GM18868 (cell line): ENCODE results near the gene FSTL3.
"Not testable (repeated sequence)": the region's sequence is repeated elsewhere in the genome, so short reads cannot be mapped to it uniquely, and the experiment has no call there.

Experiments used
- ATAC-seq: cut with Tn5 transposase; IDR thresholded peaks from one replicate; pipeline ENCODE4 v1.9.1; 2021; ENCODE audit warnings: mild to moderate bottlenecking, moderate library complexity; ENCODE audit not compliant: unreplicated experiment

Gene FSTL3

DNA sequence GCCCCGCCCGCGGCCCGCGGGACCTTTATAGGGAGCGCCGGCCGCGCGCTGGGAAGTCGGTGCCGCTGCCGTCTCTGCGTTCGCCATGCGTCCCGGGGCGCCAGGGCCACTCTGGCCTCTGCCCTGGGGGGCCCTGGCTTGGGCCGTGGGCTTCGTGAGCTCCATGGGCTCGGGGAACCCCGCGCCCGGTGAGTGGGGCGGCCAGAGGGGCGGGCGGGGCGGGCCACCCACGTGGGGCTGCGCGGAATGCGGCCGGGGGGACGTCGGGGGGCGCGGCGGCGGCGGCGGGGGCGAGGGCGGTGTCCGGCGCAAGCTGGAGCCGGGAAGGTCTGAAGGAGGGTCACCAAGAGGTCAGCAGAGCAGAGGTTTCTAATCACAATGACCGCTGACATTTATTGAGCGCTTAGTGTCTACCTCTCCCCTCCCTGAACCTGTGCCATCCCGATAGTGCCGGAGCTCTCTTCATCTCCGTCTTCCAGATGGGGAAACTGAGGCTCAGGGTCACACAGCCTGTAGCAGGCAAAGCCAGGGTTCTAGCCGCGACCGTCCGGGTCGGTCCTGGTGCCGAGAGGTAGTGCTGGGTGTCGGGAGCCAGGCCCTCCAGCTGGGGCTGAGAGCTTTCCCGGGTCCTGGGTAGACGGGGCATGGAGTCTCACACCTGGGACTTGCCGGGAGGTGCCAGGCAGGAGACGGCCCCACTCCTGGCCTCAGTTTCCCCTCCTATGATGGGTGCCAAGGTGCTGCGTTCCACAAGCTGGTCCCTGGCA, at the start of gene FSTL3:
Gene FSTL3 (plus strand): TSS at position 54 of the 767 bp plus-strand sequence. CDS start 32 bp downstream, at position 86.
- no peak for ATAC-seq

DNA sequence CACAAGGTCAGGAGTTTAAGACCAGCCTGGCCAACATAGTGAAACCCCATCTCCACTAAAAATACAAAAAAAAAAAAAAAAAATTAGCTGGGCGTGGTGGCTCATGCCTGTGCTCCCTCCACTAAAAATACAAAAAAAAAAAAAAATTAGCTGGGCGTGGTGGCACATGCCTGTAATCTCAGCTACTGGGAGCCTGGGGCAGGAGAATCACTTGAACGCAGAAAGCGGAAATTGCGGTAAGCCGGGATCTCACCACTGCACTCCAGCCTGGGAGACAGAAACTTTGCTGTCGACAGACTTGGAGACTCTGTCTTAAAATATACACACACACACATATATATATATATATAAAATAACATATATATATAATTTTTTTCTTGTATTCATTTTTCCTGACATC, 49.6 kb upstream of the FSTL3 start:
- ATAC-seq = not testable (repeated sequence)

DNA sequence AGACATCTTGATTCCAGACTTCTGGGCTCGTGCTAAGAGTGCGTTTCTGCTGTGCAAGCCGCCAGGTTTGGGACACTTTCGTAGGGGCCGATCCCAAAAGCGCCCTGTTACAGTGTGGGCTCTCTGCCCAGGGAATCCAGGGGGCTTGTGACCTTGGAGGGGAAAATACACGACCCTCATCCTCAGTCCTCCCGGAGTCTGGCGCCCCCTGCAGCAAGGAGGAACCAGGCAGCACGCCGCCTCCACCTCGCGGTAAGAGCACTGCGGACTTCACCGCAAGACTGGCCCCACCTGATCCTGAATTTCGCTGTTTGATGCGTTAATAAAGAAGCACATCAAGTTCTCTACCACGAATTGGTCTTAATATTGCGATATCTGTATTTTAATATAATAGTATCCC, 48.0 kb upstream of the FSTL3 start:
- no peak for ATAC-seq

DNA sequence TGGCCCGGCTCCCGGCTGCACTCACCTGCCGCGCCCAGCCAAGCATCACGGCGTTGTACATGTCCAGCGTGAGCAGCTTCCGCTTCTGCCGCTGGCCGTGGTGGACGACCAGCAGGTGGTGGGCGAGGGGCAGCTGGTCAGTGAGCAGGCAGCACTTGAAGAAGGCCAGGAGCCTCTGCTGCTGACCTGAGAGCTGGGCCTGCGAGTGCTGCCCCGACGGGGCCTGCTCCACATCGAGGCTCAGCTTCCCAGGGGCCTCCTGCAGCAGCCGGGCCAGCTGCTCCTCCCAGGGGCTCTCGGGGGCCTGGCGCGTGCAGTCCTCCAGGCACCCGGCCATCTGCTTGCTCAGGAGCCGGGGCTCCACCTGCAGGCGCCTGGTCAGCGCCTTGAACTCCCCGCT, 46.7 kb upstream of the FSTL3 start:
- ATAC-seq = not testable (repeated sequence)

DNA sequence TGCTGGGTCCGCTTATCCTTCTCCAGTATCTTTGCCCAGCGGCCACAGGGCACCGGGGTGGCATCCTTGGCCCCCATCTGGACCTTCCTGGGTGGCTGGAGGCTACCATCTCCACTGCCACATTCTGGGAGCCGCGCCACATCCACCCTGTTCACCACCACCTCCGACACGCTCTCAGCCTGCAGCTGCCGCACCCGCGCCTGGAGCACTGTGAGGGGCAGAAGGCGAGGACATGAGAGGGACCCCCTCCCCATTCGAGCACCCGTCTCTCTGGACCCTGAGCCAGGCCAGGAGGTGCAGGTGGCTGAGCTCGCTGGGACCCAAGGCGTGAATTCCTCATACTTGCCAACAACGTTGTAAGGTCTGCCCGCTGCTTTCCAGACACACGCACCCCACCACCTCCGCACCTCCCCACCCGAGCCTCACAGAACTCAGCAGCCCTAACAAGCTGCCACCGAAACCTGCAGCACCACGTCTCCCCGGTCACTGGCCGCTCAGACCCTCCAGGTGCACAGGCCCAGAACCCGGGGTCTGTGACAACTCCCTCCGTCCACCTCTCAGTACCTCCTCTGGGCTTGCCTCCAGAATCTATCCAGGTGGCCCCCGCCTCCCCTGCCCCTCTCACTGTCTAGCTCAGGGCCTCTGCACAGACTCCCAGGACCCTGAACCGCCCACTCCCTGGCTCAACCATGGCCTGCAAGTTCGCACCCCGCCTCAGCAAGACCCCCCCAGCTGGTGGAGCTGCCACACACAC, 46.1 kb upstream of the FSTL3 start:
- no peak for ATAC-seq

DNA sequence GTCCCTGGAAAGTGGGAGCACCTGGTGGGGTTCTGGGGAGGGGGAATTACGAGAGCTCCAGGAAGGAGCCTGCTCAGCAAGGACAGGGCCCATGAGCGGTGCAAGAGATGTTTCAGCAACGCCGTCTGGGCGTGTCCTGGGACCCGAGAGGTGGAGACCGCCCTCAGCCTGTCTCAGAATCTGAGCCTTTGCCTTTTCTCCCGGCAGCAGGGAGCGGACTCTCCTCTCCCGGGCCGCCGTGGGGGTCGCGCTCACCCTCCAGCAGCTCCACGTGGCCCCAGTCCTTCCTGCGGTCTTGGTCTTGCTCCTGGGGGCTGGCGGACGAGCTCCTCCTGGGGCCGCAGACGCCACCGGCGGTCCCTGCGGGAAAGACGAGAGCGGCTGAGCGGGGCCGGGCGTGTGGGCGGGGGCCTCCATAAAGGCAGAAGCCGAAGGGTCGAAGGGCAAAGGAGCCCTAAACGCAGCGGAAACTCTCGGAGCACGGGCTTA, 43.6 kb upstream of the FSTL3 start:
- ATAC-seq = no peak

DNA sequence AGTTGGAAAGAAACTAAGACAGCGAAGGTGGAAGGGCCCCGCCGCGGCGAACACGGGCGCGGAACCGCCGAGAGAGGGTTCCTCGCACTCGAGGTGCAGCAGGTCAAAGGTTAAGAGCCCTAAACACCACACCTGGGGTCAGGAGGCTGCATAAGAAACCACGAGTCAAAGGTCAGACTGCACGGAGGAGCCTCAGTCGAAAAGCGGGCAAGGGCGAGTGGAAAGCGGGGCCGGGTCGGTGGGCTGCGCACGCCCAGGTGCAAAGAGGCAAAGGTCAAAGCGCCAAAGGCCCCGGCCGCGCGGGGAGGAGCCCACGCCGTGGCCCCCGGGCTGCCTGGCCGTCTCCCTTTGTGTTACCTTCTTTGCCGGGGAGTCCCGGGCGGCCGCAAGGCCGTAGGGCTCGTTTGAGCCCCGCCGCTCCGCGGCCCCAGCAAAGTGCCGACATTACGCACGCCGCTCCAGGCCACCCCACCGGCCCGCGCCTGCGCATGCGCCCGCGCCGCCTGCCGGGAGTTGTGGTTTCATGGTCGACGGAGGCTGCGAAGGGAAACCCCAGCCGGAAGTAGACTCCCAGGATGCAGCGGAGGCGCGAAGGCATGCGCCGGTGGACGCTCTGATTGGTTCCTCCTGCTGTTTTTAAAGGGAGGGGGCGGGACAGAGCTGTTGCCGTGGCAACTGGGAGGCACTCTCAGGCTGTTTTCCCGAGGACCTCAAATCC, 43.0 kb upstream of the FSTL3 start, which contains the start of gene POLRMT:
Gene POLRMT (minus strand): TSS at position 470 of the 718 bp plus-strand sequence. CDS start 25 bp downstream, at position 445.
- ATAC-seq = peak; percentile 85

DNA sequence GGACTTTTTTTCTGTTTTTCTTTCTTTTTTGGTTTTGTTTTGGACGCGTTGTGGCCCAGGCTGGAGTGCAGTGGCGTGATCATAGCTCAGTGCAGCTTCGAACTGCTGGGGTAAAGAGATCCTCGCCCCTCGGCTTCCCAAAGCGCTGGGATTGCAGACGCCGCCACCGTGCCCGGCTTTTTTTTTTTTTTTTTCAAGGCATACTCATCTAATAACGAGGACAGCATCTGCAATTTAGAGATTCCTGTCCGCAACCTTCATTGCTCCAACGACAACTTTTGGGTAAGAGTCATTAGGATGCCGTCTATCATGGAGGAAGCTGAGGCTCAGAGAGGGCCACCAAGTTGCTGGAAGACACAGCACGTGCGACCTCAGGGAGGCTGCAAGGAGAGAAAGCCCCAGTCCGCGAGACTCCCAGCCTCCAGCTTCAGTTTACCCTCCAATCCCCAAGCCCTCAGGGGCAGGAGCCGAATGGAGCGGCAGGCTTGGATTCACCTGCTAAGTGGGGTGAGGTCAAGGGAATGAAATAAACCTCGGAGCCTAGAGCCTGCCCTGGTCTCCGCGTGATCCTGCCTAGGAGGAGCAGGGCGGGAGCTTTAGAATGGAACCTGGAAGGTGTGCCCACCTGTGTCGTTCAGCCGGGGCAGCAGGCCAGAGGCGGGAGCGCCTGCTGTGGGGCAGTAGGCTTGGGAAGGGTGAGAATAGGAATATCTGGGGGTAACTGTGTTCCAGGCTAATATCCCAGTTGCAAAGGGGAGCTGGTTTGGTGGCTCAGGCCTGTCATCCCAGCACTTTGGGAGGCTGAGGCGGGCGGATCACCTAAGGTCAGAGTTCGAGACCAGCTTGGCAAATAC, 42.2 kb upstream of the FSTL3 start:
- ATAC-seq = no peak

DNA sequence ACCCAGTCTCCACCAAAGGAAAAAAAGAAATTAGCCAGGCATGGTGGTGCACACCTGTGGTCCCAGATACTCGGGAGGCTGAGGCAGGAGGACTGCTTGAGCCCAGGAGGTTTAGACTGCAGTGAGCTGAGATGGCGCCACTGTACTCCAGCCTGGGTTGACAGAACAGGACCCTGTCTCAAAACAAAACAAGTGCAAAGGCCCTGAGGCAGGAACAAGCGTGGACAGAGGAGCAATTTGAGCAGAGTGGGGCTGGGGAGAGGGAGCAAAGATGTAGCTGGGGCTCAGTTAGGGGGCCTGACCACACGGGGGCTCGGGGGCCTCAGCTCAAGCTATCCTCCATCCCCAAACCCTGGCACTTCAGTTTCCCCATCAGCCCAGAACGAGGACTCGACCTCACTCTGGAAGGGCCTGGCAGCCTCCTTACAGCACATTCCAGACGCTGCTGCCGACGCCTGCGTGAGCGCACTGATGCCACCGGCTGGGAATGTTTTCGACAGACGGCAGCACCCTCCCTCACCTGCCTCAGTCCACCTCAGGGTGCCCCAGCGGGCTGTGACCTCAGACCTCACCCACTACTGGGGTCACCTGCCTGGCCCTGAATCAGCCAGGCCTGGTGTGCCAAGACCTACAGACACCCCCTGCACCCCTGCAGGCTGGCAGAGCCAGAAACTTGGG, 41.1 kb upstream of the FSTL3 start:
- no peak for ATAC-seq

DNA sequence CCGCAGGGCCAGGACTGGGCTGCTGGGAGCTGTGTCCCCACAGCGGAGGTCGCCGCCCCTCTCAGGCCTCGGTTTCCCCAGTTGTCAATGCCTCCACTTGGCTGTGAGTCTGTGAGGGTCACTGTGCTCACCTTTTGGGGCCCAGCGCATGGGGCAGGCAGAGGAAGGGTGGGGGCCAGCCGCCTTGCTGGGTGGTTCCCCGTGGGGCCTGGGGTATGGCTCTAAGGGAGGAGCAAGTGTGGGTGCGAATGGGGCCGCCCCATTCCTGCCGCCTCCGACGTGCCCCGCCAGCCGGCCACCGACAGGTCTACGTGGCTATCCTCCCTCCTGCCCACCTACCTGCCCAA, 37.3 kb upstream of the FSTL3 start:
- no peak for ATAC-seq

DNA sequence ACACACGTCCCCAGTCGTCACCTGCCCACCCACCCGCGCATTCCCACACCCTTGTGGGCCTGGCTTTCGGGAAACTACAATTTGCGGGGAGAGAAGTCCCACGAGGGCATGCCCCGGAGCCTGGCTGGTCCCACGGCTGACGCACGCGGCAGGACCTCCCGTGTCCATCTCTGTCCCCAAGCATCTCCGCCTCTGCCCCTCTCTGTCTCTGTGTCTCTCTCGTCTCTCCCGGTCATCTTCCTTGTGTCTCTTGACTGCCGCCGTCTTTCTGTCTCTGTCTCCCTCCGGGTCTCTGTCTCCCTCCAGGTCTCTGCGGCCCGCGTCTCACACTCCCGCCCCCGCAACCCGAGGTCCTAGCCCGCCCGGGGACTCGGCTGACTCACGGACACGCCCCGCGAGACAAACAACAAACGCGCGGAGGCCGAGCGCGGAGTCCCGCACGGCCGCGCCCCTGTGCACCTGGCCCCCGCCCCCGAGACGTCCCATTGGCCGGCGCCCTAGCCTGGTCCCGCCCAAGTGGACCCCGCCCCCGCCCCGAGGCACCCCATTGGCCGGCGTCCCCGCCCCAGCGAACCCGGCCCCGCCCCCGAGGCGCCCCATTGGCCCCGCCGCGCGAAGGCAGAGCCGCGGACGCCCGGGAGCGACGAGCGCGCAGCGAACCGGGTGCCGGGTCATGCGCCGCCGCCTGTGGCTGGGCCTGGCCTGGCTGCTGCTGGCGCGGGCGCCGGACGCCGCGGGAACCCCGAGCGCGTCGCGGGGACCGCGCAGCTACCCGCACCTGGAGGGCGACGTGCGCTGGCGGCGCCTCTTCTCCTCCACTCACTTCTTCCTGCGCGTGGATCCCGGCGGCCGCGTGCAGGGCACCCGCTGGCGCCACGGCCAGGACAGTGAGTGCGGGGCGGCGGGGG, 36.7 kb upstream of the FSTL3 start, which contains the start of gene FGF22:
Gene FGF22 (plus strand): TSS at position 627 of the 908 bp plus-strand sequence. CDS start 47 bp downstream, at position 674.
- peak; percentile 65 for ATAC-seq

DNA sequence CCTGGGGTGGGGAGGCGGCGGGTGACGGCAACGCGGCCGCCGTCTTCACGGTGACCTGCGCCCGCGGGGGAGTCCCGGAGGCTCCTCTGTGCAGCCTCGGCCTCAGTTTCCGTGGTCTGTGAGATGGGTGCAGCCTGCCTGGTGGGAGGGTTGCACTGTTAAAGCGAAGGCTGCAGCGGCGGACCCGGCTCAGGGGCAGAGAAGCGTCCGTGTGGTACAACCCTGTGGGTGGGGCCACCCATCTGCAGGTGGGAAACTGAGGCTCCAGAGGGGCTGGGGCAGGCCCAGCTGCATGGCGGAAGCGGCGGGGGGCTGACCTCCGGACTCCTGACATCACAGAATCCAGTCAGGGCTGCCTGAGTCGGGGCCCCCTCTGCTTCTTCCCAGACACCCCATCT, 36.0 kb upstream of the FSTL3 start:
- no peak for ATAC-seq

DNA sequence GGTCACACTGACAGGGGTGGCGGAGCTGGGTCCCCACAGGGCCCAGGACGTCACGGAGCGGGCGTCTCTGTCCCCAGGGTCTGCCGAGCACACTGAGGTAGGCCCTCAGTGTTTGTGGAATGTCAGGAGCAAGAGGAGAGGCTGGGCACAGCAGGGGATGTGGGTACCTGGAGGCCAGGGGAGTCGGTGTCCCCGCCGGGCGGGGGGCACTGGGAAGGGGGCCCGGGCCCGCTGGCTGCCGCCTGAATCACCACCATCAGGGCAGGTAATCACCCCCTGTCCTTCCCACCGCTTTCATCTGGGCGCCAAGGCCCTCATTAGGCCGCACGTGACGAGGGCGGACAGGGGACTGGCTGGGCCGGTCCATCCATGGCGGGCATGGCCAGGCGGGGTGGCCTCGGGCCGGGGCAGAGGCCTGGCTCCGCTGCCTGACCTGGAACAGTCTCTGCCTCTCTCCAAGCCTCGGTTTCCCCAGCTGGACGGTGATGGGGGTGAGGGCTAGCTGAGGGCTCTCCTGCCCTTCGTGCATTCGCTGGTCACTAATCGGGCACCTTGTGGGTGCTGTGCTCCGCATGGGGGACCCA, 35.5 kb upstream of the FSTL3 start:
- no peak for ATAC-seq

DNA sequence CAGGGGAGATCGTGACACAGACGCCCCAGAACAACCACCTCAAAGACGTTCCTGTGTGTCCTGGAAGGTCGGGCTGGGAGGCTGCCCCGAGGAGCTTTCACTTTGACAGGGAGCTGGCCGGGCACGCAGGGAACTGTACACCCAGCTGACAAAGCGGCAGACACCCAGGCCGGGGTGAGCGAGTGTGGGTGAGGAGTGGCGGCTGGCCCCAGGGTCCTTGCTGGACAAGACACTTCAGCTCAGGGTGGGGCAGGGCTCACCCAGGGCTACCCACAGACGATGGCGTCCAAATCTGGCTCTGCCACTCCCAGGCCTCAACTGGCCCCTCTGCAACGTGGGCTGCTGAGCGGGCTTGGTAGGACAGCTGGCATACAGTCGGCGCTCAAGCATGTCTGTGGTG, 34.5 kb upstream of the FSTL3 start:
- ATAC-seq = no peak

DNA sequence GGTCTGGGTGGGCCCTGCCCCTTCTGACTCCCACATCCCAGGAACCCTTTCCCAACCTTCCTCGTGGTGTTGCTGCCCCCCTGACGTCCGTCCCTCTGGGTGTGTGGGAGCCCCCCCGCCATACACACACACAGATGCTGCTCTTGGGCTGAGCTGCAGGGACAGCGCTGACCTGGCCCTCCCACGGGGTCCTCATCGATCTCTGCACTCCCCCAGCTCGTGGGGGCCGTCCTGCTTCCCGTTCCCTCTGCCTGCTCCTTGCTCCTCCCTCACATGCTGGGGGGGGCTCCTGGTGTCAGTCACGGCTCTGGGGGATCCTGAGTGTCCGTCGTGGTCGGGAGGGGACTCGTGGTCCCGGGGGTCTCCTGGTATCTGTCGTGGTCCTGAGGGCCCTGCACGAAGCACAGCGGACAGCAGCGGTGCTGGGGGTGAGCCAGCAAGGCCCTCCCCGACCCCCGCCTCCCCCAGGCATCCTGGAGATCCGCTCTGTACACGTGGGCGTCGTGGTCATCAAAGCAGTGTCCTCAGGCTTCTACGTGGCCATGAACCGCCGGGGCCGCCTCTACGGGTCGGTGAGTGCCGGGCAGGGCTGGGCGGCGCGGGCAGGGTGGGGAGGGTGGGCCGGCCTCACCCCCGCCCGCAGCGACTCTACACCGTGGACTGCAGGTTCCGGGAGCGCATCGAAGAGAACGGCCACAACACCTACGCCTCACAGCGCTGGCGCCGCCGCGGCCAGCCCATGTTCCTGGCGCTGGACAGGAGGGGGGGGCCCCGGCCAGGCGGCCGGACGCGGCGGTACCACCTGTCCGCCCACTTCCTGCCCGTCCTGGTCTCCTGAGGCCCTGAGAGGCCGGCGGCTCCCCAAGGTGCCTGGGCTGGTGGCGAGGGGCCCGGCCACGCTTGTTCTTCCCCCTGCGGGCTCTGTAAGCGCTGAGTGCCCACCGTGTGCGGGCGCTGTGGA, 33.1 kb upstream of the FSTL3 start:
- no peak for ATAC-seq

DNA sequence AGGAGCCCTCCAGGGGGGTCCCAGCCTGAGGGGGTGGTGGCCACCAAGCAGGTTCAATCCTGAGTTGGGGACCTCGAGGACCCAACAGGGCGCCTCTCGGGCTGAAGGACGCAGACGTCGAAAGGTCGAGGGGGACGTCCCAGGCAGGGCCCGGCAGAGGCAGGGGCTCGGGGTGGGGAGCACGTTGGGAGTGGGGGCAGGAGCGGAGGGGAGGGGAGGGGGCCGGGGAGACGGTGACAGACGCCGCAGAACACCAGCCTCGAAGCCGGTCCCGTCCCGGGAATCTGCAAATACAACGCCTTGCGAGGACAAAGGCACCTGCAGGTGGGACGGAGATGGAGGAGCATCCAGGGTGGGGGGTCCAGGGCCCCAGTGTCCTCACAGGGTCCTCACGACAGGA, 32.5 kb upstream of the FSTL3 start:
- no peak for ATAC-seq

DNA sequence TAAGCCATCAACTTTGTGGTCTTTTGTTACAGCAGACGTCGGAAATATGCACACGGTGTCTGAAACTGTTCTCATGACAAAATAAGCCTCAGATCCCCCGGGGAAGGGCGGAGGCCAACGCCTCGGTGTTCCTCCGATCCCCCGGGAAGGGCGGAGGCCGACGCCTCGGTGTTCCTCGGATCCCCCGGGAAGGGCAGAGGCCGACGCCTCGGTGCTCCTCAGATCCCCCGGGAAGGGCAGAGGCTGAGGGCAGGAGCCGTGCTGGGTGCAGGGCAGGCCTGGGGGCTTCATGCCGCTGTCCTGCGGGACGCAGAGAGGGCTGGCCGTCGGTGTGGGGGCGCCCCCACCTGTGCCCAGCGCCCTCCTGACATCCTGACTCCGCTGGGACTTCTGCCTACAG, 31.8 kb upstream of the FSTL3 start:
- no peak for ATAC-seq
